HG03432 (cell line): Measurements from ENCODE around the gene TMEM108.

Experiments
- ATAC-seq: cut with Tn5 transposase; IDR thresholded peaks from one replicate; pipeline ENCODE4 v1.9.1; 2021; ENCODE audit warnings: mild to moderate bottlenecking, moderate library complexity; ENCODE audit not compliant: unreplicated experiment

TMEM108 gene

GRCh38 chr3:133269393-133269792 is 231.2 kb downstream of the TMEM108 start:
- ATAC-seq: no peak

- ATAC-seq: no peak
These were observed 232.4 kb downstream of the TMEM108 start for GRCh38 chr3:133270631-133271030.

DNA sequence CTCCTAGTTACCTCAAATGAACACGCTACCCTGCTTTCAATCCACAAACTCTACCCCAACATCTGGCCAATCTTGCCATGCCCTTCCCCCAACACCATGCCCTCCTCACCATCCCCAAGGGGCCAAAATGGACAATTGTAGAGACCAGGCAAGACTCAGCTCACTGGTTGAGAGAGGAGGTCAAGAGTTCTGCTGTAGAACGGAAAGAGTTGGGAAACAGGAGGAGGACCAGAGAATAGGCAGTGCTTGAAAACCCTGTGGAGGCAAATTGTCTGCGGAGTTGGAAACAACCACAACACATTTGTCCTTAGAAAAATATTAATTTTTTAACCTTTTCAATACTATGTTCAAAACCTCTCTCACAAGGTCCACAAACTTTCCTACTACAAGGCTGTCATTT is 232.9 kb downstream of the TMEM108 start:
- ATAC-seq: no peak

DNA sequence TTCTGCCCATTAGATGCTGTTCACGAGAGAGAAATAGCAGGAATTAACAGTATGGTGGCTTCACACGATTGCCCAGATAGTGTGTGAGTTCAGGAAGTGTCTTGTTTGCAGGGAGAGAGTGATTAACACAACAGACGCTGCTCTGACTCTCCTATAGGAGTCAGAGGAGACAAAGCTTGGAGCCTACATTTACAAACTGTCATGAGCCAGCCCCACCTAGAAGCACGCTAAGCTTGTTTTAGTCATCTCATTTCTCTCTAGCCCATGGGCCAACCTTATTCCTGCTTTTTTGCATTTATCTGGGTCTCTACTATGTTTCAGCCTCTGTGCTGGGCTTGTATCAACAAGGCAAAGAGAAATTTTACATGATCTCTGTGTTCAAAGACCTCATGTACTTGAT is 233.3 kb downstream of the TMEM108 start:
- no peak for ATAC-seq

- no peak for ATAC-seq
These were observed 235.2 kb downstream of the TMEM108 start for GRCh38 chr3:133273346-133273745.

DNA sequence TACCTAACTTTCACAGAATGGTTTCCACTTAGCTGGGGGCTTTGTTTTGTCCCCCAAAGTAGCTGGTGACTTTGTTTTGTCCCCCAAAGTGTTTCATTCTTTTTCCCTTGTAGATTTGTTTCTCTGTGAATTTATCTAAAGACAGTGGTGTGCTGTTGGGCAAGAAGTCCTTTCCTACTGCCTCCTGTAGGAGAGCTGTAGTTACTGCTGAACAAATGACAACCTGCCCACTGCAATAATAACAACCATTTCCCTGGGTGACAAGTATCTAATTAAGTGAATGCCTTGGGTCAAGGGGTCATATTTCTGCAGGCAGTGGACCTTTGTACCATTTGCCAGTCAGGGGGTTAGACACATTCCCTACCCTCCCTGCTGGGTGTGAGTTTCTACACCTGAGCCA is 236.3 kb downstream of the TMEM108 start:
- ATAC-seq: no peak

DNA sequence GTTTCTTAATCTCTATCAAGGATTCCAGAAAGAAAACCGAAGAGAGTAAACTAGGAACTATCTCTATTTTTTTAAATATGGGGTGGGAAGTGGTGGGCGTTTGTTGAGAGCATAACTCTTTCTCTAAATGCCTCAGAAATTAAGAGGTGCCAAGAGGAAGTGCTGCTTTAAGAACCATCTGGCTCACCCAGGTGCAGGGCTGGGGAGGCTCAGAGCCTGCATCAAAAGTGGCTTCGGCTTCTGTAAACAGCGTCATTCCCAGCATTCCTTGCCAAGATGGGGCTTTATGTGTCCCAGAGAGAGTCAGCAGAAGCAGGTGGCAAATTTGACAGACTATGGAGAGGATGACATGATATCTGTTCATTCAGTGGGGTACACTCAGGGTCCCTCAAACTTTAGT is 238.4 kb downstream of the TMEM108 start:
- no peak for ATAC-seq

DNA sequence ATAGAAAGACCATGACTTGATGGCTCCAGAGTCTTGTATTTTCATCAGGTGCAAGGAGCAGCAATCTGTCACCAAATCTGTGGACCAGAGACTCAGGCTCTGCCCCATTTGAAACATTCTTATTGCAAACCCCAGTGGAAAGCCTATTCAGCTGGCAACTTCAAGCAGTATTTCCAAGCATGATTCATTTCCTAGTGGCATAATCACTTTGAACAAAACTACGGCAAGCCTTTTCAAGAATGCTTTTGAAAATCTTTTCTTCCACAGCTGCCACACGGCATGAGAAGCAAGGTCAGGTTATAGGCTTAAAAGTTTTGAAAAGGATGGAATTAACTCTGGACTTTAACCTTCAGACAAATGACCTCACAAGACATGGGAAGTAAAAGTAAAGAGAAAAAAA is 239.6 kb downstream of the TMEM108 start:
- ATAC-seq: no peak

DNA sequence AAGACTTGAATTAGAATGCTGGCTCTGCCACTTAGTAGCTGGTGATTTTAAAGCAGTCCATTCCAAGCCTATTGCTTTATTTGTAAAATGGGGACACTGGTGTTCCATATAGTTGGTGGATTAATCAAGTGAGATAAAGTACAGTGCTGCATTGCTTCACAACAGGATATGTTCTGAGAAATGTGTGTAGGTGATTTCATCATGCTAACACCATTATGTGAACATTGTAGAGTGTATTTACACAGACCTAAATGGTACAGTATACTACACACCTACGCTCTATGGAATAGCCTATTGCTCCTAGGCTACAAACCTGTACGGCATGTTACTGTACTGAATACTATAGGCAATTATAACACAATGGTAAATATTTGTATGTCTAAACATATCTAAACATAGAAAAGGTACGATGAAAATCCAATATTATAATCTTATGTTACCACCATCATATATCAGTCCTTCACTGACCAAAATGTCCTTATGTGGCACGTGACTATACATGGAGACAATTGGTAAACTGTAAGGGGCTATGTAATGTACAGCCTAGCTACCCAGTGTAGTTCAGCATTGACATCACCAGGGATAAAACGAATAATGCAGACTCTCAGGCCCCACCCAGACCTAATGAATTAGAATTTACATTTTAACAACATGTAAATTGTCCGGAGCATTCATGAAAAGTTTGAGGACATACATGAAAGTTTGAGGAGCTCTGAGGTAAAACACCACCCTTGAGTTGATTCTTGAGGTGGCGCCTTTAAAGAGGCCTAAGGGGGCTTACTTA is 240.3 kb downstream of the TMEM108 start:
- no peak for ATAC-seq

GRCh38 chr3:133280586-133280985 is 242.4 kb downstream of the TMEM108 start:
- ATAC-seq: no peak

DNA sequence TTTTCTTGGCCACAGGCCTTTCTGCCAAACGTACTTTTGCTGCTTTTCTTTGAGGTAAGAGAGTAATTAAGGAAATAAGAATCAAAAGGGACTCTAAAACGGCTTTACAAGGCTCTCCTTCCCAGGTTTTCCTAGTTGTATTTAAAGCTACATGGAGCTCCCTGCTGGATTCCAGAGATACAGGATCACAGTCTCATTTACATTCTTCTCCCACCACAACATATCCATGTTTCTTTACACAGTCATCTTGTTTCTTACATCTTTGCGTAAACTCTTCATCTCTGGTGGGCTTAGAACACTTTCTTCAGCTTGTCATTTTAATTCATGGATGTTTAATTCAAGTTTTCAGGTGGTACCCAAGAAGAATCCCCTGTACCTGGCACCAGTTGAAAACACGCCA is 244.0 kb downstream of the TMEM108 start:
- ATAC-seq: no peak

DNA sequence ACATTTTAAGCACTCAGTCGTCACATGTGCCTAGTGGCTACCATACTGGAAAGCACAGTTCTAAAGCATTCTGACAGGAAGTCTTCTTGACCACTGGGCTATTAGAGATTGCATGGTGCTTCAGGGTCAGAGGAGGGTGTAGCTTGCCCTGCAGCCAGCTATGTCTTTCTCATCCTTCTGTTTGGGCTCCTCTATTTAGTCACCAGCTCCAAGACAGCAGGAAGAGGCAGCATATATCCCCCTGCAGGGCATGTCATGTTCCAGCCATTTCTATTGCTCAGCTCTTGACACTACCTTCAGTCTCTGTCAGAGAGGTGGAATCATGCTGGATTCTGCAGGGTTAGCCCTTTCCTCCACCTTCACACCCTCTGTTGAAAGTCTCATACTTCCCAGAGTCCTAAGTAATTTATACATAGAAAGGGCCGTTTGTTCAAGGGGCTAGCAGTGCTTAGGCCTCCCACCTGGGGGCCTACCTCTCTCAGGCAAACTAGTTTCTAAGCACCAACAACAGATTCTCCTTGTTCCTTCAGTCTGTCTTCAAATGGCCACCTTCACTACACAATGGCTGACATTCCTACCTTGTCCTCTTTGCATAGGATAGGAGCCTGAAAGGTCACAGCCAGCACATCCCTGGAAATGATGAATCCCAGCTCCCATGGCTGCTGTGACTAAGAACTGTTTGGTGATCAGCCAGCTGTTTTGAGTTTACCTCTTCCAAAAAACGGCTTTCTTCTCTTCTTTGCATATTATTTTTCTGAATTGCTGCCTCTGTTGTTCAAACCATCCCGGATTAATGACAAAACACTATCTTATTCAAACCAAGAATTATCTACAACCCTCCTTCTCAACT is 246.0 kb downstream of the TMEM108 start:
- no peak for ATAC-seq

DNA sequence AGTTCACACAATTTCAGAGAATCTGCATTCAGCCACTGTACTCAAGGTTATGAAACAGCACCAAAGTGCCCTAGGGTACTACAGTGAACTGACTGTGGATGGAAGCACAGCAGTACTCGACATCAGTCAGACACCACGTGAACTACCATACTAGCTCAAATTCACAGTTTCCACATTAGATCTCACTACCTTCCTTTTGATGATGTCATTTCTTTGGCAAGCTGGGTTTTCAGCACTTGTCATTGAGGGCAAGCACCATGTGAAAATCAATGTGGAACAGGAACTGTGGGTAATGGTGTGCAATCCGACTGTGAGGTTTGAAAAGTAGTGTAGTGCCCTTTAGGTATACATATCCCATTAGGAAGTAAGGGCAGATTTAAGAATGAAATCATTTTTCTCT is 251.1 kb downstream of the TMEM108 start:
- ATAC-seq: no peak

- no peak for ATAC-seq
These were observed 254.1 kb downstream of the TMEM108 start for GRCh38 chr3:133292296-133292695.

DNA sequence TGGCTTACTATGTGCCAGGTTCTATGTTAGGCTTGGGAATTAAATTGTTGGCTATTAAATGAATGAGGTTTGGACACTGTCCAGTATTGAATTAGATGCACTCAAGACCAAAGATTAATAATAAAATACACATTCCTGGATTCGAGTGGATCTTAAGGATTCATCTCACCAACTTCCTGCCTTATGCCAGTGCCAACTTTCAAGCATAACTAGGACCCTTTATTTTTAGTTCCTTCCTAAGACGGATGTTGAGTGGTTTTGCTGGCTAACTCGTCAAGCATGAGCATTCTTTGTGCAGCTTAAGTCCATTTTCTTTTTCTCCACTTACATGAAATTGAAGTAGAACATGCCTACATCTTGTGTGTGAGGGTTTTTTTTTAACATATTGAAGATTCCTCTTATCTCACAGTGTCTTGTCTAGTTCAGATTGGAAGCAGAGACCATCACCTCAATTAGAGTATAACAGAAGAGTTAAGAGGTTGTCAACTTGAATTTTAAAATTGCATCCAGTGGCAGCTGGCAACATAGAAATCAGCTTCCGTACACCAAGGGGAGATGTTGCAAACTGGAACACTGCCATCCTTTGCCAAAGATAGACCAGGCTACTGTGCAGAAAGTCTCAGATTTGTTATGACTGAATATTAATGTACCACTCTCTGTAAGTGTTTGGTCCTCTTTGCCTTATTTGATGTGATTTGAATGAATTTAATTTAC is 255.4 kb downstream of the TMEM108 start:
- no peak for ATAC-seq

DNA sequence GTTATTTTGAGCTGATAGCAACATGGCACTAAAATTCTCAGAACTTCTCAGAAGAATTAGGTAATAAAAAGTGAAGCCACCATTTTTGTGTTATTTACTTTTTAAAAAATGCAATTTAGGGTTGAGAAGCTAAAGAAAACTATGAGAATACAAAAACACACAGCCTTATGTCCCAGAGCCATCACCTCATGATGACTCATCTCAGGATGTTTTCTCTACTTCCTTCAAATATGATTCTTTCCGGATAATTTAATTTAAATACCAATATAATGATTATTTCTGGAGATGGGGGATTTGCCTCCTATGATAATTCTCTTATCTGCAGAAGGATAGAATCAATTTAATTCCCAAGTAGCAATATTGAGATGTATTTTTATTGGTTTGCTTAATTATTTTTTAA is 256.1 kb downstream of the TMEM108 start:
- ATAC-seq: no peak

GRCh38 chr3:133295199-133295901 is 257.2 kb downstream of the TMEM108 start:
- ATAC-seq: peak; percentile 92

- no peak for ATAC-seq
These were observed 258.0 kb downstream of the TMEM108 start for GRCh38 chr3:133295944-133296917.

- no peak for ATAC-seq
These were observed 258.8 kb downstream of the TMEM108 start for GRCh38 chr3:133296981-133297380.

GRCh38 chr3:133300102-133300501 is 261.9 kb downstream of the TMEM108 start:
- no peak for ATAC-seq
